Measurements from ENCODE around the gene PSKH1.

GRCh38 chr16:67879462-67879861 is 13.6 kb upstream of the PSKH1 start:
- TF ChIP-seq CTCF (IDR thresholded peaks at IDR 0.05) (no peak), POLR2A (IDR thresholded peaks at IDR 0.05) (no peak)
